NCI-H510A (cell line): ENCODE data around the gene KHDC4.

Experiments
- DNase-seq: peaks from one replicate; lab custom pipeline; 2025; lab: John Stamatoyannopoulos, UW

KHDC4 gene

DNA sequence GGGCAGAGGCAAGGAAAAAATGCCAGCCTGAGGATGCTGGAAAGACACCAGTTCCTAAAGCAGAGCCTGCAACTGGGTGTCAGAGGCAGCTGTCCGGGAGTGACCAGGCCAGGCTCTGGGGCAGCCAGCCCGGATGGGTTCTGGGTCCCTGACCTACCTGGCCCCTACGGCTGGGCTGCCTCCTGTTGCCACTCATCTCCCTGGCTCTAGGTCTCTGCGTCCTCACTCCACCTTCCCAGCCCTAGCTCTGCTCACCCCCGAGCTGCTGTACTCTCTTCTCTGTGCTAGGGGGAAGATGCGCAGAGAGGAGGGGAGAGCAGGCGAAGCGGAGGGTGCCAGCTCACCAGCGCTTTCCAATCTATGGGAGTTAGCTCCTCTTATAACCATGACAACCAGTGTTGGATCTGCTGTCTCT is 35.2 kb upstream of the KHDC4 start:
- no peak for DNase-seq

DNA sequence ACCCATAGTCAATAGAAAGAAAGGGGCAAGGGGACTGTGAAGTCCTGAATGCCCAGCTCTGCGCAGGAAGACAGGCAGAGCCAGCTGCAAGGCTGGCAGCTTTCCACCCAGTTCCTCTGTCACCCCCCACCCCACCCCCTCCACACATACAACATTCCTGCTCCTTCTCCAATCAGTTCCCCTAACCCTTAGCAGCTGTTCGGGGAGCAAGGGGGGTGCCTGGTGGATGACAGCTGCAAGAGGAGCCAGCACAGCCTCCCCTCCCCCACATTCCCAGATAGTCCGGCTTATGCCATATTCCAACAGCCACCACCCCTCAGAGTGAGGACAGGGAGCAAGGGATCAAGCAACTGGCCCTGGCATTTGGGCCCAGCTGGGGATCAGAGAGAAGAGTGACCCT is 34.5 kb upstream of the KHDC4 start:
- DNase-seq: no peak

DNA sequence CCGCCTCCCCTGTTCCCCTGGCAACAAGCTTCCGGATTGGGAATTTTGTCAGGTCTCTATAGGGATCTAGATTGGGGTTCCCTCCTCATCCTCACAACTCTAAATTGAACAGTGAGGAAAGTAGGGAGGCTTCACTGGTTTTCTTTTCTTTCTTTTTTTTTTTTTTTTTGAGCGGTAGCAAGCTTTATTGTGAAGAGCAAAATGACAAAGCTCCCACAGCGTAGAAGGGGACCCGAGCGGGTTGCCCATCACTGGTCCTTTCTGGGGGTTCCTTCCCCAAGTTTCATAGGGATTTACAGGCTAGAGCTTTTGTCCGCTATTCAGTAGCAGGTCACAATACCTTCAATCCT is 33.8 kb upstream of the KHDC4 start:
- no peak for DNase-seq

DNA sequence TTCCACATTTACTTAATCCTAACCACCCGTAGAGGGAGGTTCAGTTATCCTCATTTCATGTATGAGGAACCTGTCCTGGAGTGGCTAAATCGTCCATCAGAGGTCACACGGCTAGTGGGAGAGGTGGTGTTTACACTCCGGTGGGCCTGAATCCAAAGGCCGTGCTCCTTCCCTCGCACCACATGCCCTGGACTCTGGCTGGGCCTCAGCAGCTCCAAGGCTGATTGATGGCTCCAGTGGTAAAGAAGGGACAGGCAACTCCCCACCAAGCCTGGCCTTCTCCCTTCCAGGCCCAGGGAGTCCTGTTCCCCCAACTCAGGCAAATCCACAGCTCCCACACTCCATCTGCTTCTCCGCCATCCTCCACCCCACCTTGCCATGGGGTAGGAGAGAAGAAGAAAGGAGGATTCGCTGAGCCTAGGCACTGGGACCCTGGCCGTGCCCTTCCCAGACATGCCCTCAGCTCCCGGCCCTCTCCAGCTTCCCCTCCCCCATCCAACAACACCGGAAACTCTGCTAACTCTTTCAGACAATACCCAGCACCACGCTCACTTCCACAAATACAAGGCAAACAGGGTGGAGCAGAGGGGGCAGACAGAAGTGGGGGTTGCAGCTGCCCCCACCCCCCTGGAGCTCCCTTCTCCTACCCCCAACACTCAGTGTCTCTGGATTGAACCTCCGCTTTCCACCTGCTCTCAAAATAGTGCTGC is 33.3 kb upstream of the KHDC4 start:
- DNase-seq: no peak

DNA sequence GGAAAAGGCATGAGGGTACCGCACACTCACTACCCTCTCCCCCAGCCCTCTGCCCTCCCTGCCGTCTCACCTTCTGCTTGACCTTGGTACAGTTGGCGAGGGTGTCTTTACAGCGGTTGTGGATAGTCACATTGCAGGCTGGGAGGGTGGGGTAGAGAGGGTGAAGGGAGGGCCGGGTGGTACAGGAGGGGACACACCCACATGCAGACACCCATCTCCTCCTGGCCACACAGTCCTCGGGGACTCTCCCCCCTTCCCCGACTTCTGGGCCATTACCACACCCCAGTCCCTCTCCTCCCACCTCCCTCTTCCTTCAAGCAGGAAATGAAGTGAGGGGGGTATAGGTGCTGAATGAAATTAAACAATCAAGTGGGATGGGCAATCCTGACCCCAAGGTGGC is 32.5 kb upstream of the KHDC4 start:
- no peak for DNase-seq

DNA sequence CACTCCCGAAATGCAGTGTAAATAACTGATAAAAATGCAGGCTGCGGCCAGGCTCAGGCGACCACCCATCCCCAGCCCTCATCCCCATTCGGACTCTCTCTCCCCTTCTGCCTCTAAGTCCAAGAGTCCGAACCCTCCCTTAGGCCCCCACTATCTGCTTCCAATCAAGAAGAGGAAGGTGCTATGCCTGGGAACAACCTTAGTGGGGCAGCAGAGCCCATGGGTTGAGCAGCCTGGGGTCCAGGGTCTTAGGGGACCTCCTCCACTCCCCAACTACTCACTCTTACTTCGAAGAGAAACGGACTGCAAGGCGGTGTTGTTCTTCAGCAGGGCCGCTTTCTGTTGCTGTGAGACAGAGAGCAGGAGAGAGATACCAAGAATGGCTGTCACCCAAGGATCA is 31.9 kb upstream of the KHDC4 start:
- no peak for DNase-seq

DNA sequence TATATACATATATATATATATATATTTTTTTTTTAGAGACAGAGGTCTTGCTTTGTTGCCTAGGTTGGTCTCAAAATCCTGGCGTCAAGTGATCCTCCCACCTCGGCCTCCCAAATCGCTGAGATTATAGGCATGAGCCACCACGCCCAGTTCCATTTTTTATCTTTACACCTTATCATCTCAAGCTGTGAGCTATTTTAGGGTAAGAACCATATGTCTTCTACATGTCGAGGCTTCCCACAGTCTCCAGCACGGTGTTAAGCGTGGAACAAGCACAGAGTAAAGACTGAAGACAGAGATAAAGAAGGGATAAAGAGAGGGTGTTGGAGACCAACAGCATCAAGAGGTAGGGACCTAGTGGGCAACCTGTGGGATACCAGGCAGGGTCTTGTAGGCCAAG is 30.0 kb upstream of the KHDC4 start:
- DNase-seq: no peak

DNA sequence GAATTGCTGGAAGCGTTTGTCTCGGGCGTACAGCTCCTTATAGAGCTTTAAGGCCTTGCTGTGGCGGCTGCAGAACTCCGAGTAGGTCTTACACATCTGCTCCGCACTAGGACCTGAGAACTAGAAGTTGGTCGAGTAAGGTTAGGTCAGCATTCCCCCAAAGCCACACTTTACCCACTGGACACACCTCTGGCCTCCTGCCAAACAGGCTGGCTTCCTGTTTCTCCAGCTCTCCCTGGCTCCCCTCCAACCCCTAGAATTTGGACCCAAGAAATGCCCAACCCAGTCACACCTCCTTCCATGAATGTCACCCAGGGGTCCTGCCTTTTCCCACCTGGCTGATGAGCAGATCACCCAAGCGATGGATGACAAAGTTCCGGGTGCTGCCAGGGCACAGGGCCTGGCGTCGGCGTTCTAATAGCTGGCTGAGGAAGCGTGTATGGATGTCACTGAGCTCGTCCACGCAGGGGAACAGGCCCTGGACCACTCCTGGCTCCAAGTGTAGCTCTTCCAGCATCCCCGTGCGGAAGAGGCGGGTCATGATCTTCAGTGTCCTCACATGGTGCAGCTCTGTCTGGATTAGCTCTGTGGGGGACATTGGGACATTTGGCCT is 28.5 kb upstream of the KHDC4 start:
- no peak for DNase-seq

DNA sequence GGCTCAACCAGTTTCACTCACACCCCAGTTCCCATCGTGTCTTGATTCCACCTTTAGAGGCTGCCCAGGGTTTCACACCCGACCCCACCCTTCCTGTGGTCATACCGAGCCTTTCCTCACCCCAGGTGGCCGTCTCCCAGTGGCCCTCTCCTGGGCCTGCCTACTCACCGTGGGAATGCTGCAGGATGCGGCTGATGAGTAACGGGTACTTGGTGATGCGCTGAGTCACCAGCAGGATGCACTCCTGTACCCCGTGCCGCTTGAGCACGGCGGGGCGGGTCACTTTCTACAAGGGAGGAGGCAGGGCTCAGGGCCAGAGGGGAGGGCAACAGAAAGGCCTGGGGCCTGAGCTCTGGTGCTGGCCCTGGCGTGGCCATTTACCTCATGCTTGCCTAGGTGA is 27.7 kb upstream of the KHDC4 start:
- DNase-seq: no peak

DNA sequence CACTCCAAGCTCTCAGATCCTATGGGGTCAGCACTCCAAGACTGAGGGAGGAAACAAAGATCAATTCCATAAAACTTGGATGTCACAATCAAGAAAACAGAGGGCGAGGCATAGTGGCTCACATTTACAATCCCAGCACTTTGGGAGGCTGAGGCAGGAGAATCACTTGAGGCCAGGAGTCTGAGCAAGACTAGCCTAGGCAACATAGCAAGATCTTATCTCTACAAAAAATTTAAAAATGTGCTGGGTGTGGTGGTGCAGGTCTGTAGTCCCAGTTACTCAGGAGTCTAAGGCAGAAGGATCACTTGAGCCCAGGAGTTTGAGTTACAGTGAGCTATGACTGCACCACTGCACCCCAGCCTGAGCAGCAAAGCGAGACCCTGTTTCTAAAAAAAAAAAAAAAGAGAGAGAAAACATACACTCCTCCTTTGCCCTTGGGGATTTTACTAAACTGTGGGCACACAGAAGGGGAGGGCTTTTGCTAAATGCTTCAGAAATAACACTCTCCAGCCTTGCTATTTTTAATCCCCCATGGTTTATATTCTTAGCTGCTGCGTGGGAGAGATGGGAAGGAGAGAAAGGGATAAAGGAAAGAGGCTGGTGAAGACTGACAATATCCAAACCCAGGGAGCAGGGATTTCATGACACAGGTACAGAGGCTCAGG is 26.0 kb upstream of the KHDC4 start:
- DNase-seq: no peak

DNA sequence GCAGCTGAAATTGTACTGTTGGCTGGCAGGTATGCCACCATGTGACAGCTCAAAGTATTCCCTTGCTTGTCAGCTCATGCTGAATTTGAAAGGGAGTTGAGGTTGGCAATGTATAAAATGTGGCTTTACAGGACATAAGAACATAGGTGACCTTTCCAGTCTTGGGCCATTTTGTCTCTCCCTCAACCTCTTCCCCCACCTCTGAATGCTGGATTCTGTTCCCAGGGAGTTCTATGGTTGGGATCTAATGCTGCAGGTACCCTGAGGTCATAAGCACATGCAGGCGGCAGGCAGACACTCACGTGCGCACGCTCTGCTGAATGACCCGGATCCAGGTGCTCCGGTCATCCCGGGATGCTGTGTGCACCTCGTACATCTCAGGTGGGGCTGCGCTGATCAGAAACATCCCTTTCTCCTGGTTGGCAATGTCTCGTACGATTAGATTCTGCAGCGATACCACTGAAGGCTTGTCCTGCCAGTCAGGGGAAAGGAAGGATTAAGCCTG is 23.2 kb upstream of the KHDC4 start:
- DNase-seq: no peak

DNA sequence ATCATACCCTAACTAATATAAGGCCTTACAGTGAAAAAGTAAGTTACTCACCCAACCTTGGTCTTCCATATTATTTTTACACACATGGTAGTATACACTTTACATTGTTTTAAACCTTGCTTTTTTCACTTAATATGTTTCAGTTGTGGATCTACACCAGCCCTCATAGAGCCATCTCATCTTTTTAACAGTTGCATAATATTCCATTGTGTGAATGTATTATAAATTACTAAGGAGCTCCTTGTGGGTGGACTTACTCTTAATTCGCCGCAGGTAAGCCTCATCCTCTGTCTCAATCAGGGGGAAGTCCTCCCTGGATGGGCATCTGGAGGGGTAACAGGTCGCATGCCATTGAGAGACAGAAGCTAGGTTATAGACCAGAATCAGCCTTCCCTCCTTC is 20.4 kb upstream of the KHDC4 start:
- DNase-seq: no peak

DNA sequence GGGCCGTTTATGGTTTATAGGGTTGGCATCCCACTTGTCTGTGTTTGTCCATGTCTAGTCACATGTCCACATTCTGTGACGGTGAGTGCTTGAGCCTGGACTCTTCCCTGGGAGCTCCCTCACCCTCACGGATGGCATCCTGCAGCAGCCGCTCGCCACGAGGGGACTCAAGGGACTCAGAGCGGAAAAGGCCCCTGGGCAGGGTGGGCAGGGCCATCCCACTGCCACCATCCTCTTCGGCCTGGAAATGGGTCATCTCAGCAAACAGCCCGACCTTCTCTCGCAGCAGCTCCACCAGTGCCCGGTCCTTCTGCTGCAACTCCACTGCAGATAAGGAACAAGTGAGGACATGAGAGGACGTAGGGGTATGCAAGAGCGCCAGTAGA is 18.3 kb upstream of the KHDC4 start:
- no peak for DNase-seq

DNA sequence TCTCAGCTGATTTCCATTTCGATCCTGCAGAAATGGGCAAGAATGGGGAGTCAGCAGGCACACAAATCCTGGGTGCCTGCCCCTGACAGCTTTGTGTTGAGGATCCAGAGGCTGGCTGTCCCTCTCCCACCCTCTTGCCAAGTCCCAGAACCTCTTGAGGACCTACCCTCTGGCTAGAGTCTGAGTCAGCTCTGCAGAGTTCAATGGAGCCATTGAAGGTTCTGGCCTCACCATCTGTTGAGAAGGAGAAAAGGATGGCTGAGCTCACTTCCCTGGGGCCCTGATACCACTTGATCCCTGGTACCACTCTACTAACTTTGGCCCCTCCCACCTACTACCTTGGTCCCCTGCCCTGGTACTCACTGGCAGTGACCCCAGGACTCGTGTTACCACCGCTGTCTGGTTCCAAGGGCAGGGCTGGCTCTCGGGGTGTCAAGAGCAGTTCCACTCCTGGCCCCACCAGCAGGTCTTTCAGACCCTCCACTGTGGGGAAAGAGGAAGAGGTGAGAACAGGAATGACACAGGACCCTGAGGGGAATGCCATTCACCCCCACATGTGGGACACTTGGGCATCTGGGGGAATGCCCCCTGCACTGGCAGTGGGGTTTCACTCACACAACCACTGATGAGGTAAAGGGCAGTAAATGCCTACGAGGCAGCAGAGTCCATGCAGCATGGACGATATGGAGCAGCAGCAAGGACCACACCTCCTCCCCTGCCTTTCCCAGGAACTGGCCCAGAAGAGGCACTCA is 17.7 kb upstream of the KHDC4 start:
- DNase-seq: no peak

DNA sequence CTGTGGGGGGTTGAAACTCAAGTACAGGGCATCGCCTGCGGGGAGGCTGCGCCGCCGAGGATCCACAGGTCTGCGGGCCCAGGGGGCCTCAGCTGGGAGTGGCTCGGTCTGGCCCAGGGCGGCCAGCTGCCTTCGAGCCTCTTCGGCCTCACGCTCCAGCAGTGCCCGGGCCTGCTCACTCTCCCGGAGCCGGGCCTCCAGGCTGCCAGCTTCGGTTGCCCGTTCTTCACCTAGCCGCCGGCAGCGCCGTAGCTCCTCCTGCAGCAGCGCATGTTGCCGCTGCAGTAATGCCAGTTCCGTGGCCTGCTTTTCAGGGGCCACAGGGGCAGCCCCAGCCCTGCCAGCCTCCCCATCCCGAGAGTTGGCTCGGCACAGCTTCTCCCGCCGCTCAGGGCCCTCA is 16.6 kb upstream of the KHDC4 start:
- no peak for DNase-seq

DNA sequence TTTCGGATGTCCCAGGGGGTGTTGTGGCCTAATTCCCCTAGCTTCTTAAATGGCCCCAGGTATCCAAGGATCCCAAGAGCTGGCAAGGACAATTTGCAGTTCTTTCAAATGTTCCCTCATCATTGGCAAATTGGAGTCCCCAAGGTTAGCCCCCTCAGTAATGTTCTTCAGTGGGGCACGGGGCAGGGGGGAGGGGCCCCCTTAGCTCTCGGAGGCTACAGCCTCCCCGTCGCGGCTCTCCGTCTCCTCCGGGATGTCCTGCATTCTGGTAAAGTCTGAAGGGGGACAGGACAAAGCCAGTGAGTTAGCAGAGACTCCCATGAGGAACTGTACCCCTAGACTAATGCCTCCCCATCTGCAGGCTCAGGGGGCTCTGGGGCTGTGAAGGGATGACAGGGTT is 13.5 kb upstream of the KHDC4 start:
- no peak for DNase-seq

DNA sequence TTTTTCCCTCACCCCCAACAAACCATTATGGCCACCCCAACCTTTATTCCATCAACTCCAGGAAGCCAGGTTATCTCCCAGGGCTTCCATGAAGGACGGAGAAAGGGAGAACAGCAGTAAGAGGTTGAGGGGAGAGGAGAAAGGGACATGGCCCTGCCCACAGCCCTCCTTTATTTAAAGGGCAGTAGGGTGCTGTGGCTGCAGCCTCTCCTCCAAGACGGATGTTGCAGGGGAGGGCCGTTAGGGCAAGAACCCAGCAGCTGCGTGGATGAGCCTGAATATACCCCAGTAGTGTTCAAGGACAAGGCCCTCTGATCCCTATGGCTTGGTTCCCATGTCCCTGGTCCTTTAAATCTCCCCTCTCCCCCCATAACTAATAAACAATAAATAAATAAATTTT is 13.1 kb upstream of the KHDC4 start:
- DNase-seq: no peak

DNA sequence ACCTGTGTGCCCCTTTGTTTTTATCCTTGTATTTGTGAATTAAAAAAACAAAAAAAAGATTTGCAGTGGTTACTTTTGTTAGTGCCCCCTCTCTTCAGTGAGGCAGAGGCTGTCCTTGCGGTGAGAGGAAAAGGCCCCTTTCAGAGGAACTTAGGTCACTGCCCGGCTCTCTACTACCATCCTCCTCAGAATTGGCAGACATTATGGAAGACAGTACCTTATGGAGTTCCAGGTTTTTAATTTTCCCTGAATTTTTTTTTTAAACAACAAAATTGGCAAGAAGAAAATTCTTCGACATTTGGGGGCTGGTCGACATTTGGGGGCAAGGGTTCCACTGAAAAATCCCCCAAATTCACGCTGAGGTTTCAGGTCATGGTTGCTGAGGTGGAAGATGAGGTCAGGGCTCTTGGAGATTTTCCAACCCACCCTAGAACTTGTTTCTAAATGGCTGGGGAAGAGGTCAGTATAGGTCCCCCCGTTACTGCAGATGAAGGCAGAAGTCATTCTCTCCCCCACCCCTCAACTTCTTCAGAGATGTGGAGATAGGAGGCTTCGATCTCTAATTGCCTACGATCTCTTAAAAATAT is 12.5 kb upstream of the KHDC4 start:
- no peak for DNase-seq

DNA sequence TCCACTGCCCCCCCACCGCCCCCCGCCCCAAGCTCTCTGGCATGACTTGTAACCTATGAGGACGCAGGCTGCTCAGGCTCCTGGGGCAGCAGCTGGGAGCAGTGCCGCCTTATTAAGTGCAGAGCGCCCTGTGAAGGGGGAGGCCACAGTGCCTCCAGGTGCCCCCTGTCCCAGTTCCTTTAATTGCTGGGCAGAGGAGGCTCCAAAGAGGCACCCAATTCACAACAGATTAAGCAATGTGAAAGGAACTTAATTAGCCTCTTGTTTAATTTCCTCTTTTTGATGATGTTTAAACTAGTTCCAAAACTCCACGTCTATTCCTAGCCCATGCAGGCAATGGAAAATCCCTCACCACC is 10.2 kb upstream of the KHDC4 start:
- DNase-seq: peak; percentile 49

DNA sequence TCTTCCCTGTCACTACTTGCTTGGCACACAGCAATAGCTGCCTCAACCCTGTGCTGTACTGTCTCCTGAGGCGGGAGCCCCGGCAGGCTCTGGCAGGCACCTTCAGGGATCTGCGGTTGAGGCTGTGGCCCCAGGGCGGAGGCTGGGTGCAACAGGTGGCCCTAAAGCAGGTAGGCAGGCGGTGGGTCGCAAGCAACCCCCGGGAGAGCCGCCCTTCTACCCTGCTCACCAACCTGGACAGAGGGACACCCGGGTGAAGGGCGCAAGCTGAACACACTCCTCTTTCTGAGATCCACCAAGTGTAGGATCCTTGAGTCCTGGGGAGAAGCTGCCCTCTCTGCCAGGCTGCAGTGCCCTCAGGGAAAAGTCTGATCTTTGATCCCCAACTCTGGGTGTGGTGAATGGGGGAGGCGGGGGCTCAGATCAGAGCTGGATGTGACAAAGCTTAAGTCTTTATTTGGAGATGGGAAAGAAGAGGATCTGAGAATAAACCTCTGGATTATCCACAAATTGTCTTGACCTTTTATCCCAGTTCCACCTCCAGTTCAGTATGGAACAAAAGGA is 8.4 kb upstream of the KHDC4 start:
- no peak for DNase-seq

DNA sequence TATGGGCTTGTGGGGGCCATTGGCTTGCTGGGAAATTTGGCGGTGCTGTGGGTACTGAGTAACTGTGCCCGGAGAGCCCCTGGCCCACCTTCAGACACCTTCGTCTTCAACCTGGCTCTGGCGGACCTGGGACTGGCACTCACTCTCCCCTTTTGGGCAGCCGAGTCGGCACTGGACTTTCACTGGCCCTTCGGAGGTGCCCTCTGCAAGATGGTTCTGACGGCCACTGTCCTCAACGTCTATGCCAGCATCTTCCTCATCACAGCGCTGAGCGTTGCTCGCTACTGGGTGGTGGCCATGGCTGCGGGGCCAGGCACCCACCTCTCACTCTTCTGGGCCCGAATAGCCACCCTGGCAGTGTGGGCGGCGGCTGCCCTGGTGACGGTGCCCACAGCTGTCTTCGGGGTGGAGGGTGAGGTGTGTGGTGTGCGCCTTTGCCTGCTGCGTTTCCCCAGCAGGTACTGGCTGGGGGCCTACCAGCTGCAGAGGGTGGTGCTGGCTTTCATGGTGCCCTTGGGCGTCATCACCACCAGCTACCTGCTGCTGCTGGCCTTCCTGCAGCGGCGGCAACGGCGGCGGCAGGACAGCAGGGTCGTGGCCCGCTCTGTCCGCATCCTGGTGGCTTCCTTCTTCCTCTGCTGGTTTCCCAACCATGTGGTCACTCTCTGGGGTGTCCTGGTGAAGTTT is 7.8 kb upstream of the KHDC4 start:
- no peak for DNase-seq
